Hematopoietic multipotent progenitor cell treated with erythropoietin and hydrocortisone succinate and interleukin-3 and kit ligand, for 4 days (in vitro differentiated cells): Measurements from ENCODE around the gene SMYD2.
A peak's percentile ranks its signal among the peaks of the same experiment; 100 is the strongest.

Source experiments
- DNase-seq: peaks from one replicate; pipeline ENCODE4 v3.0.0-alpha.2; 2015

The SMYD2 gene

GRCh38 chr1:214281021-214281719 lies at the start of gene SMYD2:
SMYD2 (plus strand) TSS chr1:214281159; CDS start chr1:214281255, 96 bp downstream.
- DNase-seq = peak; percentile 87

- no peak for DNase-seq
Observed at GRCh38 chr1:214233856-214234634, 46.9 kb upstream of the SMYD2 start.

GRCh38 chr1:214234635-214235025 lies 46.3 kb upstream of the SMYD2 start:
- no peak for DNase-seq

- DNase-seq = no peak
Observed at GRCh38 chr1:214236477-214236876, 44.5 kb upstream of the SMYD2 start.

GRCh38 chr1:214241060-214241459 lies 39.9 kb upstream of the SMYD2 start:
- DNase-seq = no peak

- no peak for DNase-seq
Observed at GRCh38 chr1:214244252-214244651, 36.7 kb upstream of the SMYD2 start.

GRCh38 chr1:214244841-214245240 lies 36.1 kb upstream of the SMYD2 start:
- DNase-seq = peak; percentile 8

- no peak for DNase-seq
Observed at GRCh38 chr1:214247501-214248041, 33.4 kb upstream of the SMYD2 start.

GRCh38 chr1:214248311-214249085 lies 32.5 kb upstream of the SMYD2 start:
- DNase-seq = no peak

GRCh38 chr1:214249651-214250050 lies 31.3 kb upstream of the SMYD2 start:
- no peak for DNase-seq

- DNase-seq = no peak
Observed at GRCh38 chr1:214251354-214251753, 29.6 kb upstream of the SMYD2 start.

- no peak for DNase-seq
Observed at GRCh38 chr1:214255509-214255908, 25.4 kb upstream of the SMYD2 start.

GRCh38 chr1:214259353-214259977 lies 21.5 kb upstream of the SMYD2 start:
- DNase-seq = no peak

- DNase-seq = no peak
Observed at GRCh38 chr1:214260561-214261205, 20.3 kb upstream of the SMYD2 start.

GRCh38 chr1:214261206-214262123 lies 19.5 kb upstream of the SMYD2 start:
- DNase-seq = peak; percentile 83

- DNase-seq = no peak
Observed at GRCh38 chr1:214264196-214264595, 16.8 kb upstream of the SMYD2 start.

- no peak for DNase-seq
Observed at GRCh38 chr1:214264976-214265375, 16.0 kb upstream of the SMYD2 start.

GRCh38 chr1:214270097-214270650 lies 10.8 kb upstream of the SMYD2 start:
- no peak for DNase-seq

- DNase-seq = peak; percentile 35
Observed at GRCh38 chr1:214271174-214271858, 9.6 kb upstream of the SMYD2 start.
